ENCODE measurements around the gene POC1A.
"Not testable (repeated sequence)": the region's sequence is repeated elsewhere in the genome, so short reads cannot be mapped to it uniquely, and the experiment has no call there.

POC1A gene

GRCh38 chr3:52182691-52183090, 28.5 kb upstream of the POC1A start:
- TF ChIP-seq, protein P1, sequence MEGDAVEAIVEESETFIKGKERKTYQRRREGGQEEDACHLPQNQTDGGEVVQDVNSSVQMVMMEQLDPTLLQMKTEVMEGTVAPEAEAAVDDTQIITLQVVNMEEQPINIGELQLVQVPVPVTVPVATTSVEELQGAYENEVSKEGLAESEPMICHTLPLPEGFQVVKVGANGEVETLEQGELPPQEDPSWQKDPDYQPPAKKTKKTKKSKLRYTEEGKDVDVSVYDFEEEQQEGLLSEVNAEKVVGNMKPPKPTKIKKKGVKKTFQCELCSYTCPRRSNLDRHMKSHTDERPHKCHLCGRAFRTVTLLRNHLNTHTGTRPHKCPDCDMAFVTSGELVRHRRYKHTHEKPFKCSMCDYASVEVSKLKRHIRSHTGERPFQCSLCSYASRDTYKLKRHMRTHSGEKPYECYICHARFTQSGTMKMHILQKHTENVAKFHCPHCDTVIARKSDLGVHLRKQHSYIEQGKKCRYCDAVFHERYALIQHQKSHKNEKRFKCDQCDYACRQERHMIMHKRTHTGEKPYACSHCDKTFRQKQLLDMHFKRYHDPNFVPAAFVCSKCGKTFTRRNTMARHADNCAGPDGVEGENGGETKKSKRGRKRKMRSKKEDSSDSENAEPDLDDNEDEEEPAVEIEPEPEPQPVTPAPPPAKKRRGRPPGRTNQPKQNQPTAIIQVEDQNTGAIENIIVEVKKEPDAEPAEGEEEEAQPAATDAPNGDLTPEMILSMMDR (IDR thresholded peaks at IDR 0.05; ENCODE audit: low read depth, low read length) = no peak
- H3K4me3 ChIP-seq (ENCODE audit: low read depth, low read length) = no peak overlapping the region

DNA sequence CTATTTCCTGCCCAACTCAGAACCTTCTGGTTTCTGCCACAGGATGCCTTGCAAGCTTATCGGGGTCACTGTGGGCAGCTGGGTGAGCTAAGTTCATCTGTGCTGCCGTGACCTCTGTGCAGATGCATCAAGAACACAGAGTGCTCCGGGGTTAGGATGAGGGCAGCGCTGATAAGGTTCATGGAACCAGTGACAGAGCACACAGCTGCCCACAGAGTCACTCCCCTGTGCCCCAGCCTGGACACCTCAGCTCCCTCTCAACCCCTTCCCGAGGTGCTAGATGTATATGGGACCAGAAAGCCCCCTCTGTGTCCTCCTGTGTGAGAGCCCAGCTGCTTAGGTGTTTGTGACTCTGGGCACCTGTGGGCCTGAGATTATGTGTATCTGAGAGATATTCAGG, 28.0 kb upstream of the POC1A start:
- H3K4me3 ChIP-seq (ENCODE audit: low read depth, low read length) = no peak overlapping the region
- TF ChIP-seq, protein P1 (IDR thresholded peaks at IDR 0.05; ENCODE audit: low read depth, low read length) = no peak

- TF ChIP-seq, protein P1 (IDR thresholded peaks at IDR 0.05; ENCODE audit: low read depth, low read length) = no peak
- no peak overlapping the region for H3K4me3 ChIP-seq (ENCODE audit: low read depth, low read length)
Observed at GRCh38 chr3:52181543-52181942, 27.3 kb upstream of the POC1A start.

DNA sequence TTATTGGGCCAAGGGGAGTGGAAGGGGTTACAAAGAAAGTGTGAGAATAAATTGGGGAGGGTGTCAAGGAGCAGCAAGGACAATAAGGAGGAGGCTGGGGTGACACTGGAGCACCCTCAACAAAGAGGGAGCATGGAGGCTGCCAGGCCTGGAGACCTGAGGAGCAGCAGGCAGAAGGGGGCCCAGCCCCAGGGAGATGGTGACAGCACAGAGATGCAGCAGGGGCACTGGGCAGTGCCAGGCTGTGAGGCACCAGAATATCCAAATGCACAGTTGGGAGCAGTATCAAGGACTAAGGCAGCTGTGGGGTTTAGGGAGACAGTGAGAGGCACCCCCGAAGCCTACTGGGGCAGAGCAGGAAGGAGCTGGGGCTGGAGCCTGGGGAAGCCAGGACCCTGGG, 24.3 kb upstream of the POC1A start:
- TF ChIP-seq, protein P1 (IDR thresholded peaks at IDR 0.05; ENCODE audit: low read depth, low read length) = no peak
- H3K4me3 ChIP-seq (ENCODE audit: low read depth, low read length) = no peak overlapping the region

- not testable (repeated sequence) for H3K4me3 ChIP-seq (ENCODE audit: low read depth, low read length)
Observed at GRCh38 chr3:52178126-52178525, 23.9 kb upstream of the POC1A start.

GRCh38 chr3:52177701-52178042, 23.4 kb upstream of the POC1A start:
- no peak overlapping the region for H3K4me3 ChIP-seq (ENCODE audit: low read depth, low read length)
- TF ChIP-seq, protein P1 (IDR thresholded peaks at IDR 0.05; ENCODE audit: low read depth, low read length) = no peak

GRCh38 chr3:52176951-52177700, 22.9 kb upstream of the POC1A start:
- H3K4me3 ChIP-seq (ENCODE audit: low read depth, low read length) = no peak overlapping the region
- TF ChIP-seq, protein P1 (IDR thresholded peaks at IDR 0.05; ENCODE audit: low read depth, low read length) = no peak

- no peak overlapping the region for H3K4me3 ChIP-seq (ENCODE audit: low read depth, low read length)
- TF ChIP-seq, protein P1 (IDR thresholded peaks at IDR 0.05; ENCODE audit: low read depth, low read length) = no peak
Observed at GRCh38 chr3:52176180-52176752, 22.0 kb upstream of the POC1A start.

Measured in WI38 (cell line).